Measurements from ENCODE around the gene VEGFB.

DNA sequence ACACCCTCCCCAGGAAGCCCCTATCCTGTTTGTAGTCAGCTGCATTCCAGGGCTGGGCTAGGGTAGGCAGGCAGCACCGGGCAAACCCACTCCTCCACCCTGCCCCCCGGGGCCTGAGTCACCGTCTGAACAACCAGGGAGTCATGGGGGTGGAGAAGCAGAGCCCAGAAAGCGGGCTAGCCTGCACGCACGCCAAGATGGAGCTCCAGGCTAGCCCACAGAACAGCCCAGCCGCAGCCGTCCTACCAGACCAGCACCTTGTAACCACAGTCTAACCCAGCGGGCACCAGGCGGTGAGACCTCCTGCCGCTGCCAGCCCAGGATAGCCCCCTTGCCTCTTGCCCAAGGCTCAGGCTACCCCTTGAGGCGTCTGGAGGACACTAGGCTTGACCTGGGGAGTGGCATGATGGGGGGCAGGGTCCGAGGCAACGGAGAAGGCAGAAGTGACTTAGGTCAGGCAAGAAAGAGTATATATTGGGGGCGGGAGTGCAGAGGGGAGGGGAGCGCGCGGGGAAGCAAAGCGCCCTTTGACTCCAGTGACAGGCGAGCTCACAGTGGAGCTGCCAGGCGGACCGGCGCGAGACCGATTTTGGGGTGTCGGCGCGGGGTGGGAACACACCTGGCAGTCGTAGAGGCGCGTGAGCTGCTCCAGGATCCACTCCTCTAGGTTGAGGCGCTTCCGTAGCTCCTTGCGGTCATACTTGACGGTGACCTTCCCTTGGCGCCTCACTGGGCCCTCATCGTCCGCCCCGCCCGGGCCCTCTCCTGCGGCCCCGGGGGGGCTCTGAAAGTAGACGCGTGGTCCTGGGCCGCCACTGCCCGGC is 11.6 kb downstream of the VEGFB start:
- TF ChIP-seq POLR2AphosphoS5 (IDR thresholded peaks at IDR 0.05; ENCODE audit: low read depth, low read length) (peak; percentile 40), SIN3A (IDR thresholded peaks at IDR 0.05; ENCODE audit: borderline replicate concordance, insufficient read depth, low read length) (0 out of 2 replicates have a peak, but pooled peaks have one; percentile 39)

All from PFSK-1 (cell line).